ENCODE measurements around the gene CHIT1. TPM values are rescaled to one million over a fixed set of nuclear protein-coding genes. Genes with fewer than 3 reads are reported as not detected.

CHIT1 gene
- total RNA-seq, 1 experiment from 2014 or later: not detected

DNA sequence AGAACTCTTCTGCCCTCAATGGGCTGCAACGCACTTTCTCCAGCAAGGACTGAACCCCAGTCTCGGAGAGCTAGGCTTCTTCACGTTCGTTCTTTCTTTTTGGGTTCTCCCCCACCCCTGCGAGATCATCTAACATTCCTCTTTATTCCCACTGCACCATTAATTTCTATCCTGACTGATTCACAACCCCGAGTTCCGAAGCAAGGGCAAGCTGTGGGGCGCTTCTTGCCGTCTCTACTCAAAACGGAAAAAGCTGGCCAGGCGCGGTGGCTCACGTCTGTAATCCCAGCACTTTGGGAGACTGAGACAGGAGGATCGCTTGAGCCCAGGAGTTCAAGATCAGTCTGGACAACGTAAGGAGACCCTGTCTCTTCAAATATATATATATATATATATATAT is 38.4 kb upstream of the CHIT1 start:
- CTCF ChIA-PET: interaction anchor here (0.6 to 5.6 kb wide), 52 partner anchors 9 to 427 kb away, joined by 3 to 185 read pairs (median 5); partner anchors contain the start of genes ADORA1, PPFIA4 and TMEM183A
- intact Hi-C loops (cut with micrococcal nuclease): loop anchor here (2.0 kb wide), 1 partner anchor 237 kb away; no protein-coding TSS in a partner anchor
- no peaks in the 10 kb centered on the region for H3K9me3 ChIP-seq (ENCODE audit: control insufficient read depth in 1 of 2, insufficient read depth in 1 of 2, low read depth in 1 of 2, low read length in 2 of 2)
- no peaks in the 10 kb centered on the region for H3K36me3 ChIP-seq (ENCODE audit: control insufficient read depth in 1 of 2, insufficient read depth in 2 of 2, low read length in 2 of 2)
- peak overlapping the region; percentile 49 for H3K27ac ChIP-seq (ENCODE audit: low read depth, low read length)
- no TSS peak for BruUV-seq (replicated peaks)
- peak; percentile 18 for ATAC-seq
- H3K4me3 ChIP-seq (replicated peaks in 1 of 2; ENCODE audit: low read depth in 1 of 2, low read length in 2 of 2): peak overlapping the region; percentile 39 to 46
- H3K4me2 ChIP-seq (ENCODE audit: low read length): peak overlapping the region; percentile 57
- TF ChIP-seq ZNF274 (IDR thresholded peaks at IDR 0.05; ENCODE audit: low read depth, low read length): no peak
- no peak for TF ChIP-seq RAD21 (IDR thresholded peaks at IDR 0.05; ENCODE audit: low read depth)
- no peak for TF ChIP-seq SP1 (IDR thresholded peaks at IDR 0.05; ENCODE audit: low read depth)
- TF ChIP-seq CBX3 (IDR thresholded peaks at IDR 0.05; ENCODE audit: low read depth): no peak
- TF ChIP-seq, protein P1, sequence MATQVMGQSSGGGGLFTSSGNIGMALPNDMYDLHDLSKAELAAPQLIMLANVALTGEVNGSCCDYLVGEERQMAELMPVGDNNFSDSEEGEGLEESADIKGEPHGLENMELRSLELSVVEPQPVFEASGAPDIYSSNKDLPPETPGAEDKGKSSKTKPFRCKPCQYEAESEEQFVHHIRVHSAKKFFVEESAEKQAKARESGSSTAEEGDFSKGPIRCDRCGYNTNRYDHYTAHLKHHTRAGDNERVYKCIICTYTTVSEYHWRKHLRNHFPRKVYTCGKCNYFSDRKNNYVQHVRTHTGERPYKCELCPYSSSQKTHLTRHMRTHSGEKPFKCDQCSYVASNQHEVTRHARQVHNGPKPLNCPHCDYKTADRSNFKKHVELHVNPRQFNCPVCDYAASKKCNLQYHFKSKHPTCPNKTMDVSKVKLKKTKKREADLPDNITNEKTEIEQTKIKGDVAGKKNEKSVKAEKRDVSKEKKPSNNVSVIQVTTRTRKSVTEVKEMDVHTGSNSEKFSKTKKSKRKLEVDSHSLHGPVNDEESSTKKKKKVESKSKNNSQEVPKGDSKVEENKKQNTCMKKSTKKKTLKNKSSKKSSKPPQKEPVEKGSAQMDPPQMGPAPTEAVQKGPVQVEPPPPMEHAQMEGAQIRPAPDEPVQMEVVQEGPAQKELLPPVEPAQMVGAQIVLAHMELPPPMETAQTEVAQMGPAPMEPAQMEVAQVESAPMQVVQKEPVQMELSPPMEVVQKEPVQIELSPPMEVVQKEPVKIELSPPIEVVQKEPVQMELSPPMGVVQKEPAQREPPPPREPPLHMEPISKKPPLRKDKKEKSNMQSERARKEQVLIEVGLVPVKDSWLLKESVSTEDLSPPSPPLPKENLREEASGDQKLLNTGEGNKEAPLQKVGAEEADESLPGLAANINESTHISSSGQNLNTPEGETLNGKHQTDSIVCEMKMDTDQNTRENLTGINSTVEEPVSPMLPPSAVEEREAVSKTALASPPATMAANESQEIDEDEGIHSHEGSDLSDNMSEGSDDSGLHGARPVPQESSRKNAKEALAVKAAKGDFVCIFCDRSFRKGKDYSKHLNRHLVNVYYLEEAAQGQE (IDR thresholded peaks at IDR 0.05; ENCODE audit: low read depth): no peak
- TF ChIP-seq EZH2 (IDR thresholded peaks at IDR 0.05): no peak
- TF ChIP-seq ELF1 (IDR thresholded peaks at IDR 0.05; ENCODE audit: borderline replicate concordance, low read depth): no peak
- TF ChIP-seq EZH2phosphoT487 (IDR thresholded peaks at IDR 0.05; ENCODE audit: borderline replicate concordance): no peak
- no peak for TF ChIP-seq TCF7L2 (IDR thresholded peaks at IDR 0.05; ENCODE audit: borderline replicate concordance, extremely low read depth, insufficient read depth, insufficient read length)
- no peak for TF ChIP-seq EGR1 (IDR thresholded peaks at IDR 0.05; ENCODE audit: low read depth)
- TF ChIP-seq SIN3A (IDR thresholded peaks at IDR 0.05; ENCODE audit: low read depth): no peak
- TF ChIP-seq, protein P2, sequence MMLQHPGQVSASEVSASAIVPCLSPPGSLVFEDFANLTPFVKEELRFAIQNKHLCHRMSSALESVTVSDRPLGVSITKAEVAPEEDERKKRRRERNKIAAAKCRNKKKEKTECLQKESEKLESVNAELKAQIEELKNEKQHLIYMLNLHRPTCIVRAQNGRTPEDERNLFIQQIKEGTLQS (IDR thresholded peaks at IDR 0.05): no peak
- TF ChIP-seq POLR2AphosphoS5 (IDR thresholded peaks at IDR 0.05; ENCODE audit: low read depth, low read length): no peak
- no peak for TF ChIP-seq ZFX (IDR thresholded peaks at IDR 0.05)
- TF ChIP-seq POLR2A (IDR thresholded peaks at IDR 0.05; ENCODE audit: borderline replicate concordance, extremely low read depth, insufficient read depth, insufficient read length): no peak
- no peak for TF ChIP-seq CEBPB (IDR thresholded peaks at IDR 0.05; ENCODE audit: low read depth)
- TF ChIP-seq, protein P3, sequence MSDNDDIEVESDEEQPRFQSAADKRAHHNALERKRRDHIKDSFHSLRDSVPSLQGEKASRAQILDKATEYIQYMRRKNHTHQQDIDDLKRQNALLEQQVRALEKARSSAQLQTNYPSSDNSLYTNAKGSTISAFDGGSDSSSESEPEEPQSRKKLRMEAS (IDR thresholded peaks at IDR 0.05): no peak
- TF ChIP-seq SRF (IDR thresholded peaks at IDR 0.05; ENCODE audit: low read depth): no peak
- no peaks in the 10 kb centered on the region for H4K20me1 ChIP-seq (ENCODE audit: insufficient read depth)
- H2AFZ ChIP-seq (ENCODE audit: low read depth, low read length, poor library complexity, severe bottlenecking): peak overlapping the region; percentile 0
- POLR2A ChIA-PET: interaction anchor here (1.2 to 1.6 kb wide), 2 partner anchors 38 to 227 kb away, joined by 3 to 10 read pairs; no protein-coding TSS in a partner anchor
- peak overlapping the region; percentile 1; the same call in 1 of the 2 replicates for H3K9ac ChIP-seq (ENCODE audit: low read length)
- no peak for DNase-seq (ENCODE audit: low read depth, low spot score)
- H3K4me1 ChIP-seq (ENCODE audit: control insufficient read depth in 1 of 2, insufficient read depth in 2 of 2, low read length in 2 of 2): peaks cover 0 to 25% of the 10 kb centered on the region in 2 experiments; a peak in 2 of 4 replicates
- RAD21 ChIA-PET (ENCODE audit: low non-redundant PET in 1 of 2, low total read pairs in 2 of 2, uncharacterized antibody in 2 of 2, unreplicated experiment in 2 of 2): interaction anchor here (0.6 to 3.0 kb wide), 11 partner anchors 52 to 332 kb away, joined by 3 to 16 read pairs (median 4); no protein-coding TSS in a partner anchor
- no peaks in the 10 kb centered on the region for H3K27me3 ChIP-seq (ENCODE audit: insufficient read depth, low read length)
- no peaks in the 10 kb centered on the region for H3K9me2 ChIP-seq (ENCODE audit: insufficient read depth)
- no peaks in the 10 kb centered on the region for H3K79me2 ChIP-seq (ENCODE audit: insufficient read depth, low read length)

All from HCT116 (cell line).